Measurements from ENCODE around the gene MSANTD7.

DNA sequence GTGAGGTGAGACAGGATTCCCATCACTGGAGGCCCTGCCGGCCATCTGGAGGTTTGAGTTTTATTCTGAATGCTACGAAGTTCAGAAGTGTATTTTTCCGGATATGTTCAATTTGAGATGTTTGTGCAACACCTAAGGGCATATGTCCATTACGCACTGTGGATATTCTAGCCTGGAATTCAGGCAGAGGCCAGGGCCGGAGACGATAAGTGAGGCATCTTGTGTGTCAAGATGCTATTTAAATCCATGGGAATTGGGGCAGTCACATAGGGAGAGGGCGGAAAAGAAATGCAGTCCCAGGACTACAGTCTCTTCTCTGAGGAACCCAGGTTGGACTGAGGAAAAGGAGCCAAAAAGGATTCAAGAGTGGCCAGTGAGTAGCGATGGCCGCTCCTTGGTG, 38.7 kb downstream of the MSANTD7 start:
- TF ChIP-seq, protein P1, sequence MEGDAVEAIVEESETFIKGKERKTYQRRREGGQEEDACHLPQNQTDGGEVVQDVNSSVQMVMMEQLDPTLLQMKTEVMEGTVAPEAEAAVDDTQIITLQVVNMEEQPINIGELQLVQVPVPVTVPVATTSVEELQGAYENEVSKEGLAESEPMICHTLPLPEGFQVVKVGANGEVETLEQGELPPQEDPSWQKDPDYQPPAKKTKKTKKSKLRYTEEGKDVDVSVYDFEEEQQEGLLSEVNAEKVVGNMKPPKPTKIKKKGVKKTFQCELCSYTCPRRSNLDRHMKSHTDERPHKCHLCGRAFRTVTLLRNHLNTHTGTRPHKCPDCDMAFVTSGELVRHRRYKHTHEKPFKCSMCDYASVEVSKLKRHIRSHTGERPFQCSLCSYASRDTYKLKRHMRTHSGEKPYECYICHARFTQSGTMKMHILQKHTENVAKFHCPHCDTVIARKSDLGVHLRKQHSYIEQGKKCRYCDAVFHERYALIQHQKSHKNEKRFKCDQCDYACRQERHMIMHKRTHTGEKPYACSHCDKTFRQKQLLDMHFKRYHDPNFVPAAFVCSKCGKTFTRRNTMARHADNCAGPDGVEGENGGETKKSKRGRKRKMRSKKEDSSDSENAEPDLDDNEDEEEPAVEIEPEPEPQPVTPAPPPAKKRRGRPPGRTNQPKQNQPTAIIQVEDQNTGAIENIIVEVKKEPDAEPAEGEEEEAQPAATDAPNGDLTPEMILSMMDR (IDR thresholded peaks at IDR 0.05; ENCODE audit: low read length): no peak
- TF ChIP-seq EZH2 (IDR thresholded peaks at IDR 0.05; ENCODE audit: borderline replicate concordance, low read length): no peak
